ENCODE measurements around the gene TMEM132D.

- TF ChIP-seq POLR2A (IDR thresholded peaks at IDR 0.05; ENCODE audit: low read length) (no peak), GATA1 (IDR thresholded peaks at IDR 0.05; ENCODE audit: low read depth, low read length) (no peak)
These were observed 524.6 kb downstream of the TMEM132D start for GRCh38 chr12:129379076-129379804.

All from erythroblast (primary cell).